Measurements from ENCODE around the gene KCTD21. TPM values are rescaled to one million over a fixed set of nuclear protein-coding genes. Genes with fewer than 3 reads are reported as not detected.

KCTD21 gene
- total and polyA plus RNA-seq, 5 donors: 4.6 to 10.7 (median 9.7) TPM

DNA sequence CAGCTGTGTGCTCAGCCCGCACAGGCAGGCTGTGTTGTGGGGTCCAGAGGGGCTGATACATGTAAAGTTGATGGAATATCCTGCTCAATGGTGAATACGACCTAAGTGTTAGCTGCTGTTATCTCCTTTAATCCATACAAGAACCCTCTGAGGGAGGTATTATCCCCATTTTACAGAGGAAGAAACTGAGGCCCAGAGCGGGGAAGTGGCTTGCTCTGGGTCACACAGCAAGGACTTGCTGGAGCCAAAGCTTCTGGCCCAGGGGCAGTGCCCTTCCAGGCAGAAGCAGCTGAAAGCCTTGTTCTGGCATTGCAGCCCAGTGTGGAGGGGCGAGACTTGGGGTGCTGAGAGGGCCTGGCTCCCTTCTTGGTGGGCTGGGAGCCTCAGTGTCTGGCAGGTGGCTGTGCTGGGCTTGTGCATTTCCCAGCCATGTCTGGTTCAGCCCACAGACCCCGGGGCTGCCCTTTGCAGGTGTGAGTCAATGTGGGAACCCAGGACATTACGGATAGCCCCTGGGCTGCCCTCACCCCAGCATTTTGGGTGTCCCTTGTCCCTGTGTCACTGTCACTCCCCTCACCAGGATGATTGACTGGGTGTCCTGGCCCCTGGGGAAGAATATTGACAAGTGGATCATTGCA is 10.7 kb upstream of the KCTD21 start:
- no peaks in the 10 kb centered on the region for H3K27me3 ChIP-seq (ENCODE audit: control insufficient read depth, insufficient read depth)
- DNase-seq: peak in 1 of 3 donors; percentile 30
- H3K27ac ChIP-seq (ENCODE audit: low read length): no peak overlapping the region
- peaks cover 2% of the 10 kb centered on the region for H3K4me1 ChIP-seq (ENCODE audit: control insufficient read depth, insufficient read depth, low read length)
- no peak overlapping the region for H3K4me3 ChIP-seq (ENCODE audit: low read length)
- no peaks in the 10 kb centered on the region for H3K9me3 ChIP-seq (ENCODE audit: control insufficient read depth, low read length)
- 94% methylated on average over 6 of the region's 6 CpGs for WGBS
- no peak for ATAC-seq
- intact Hi-C loops (cut with DNase I): no loop called here

DNA sequence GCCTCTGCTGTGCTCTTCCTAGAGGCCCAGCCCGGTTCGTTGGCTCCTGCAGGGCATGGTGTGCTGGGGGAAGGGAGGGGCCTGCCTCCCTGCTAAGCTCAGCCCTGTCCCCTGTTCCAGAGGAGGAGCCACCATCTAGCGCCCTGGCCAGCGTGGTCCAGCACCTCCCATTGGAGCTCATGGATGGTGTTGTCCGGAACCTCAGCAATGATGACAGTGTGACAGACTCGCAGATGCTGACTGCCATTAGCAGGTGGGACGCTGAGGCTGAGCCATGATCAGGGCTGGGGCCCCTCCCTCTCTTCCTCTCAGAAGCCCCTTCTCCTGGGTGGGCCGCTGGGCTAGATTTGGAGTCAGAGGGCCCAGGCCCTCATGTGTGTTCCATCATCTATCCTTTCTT is 9.4 kb upstream of the KCTD21 start:
- 92% methylated on average over 8 of the region's 8 CpGs for WGBS
- ATAC-seq (no peak), DNase-seq (no peak)
- intact Hi-C loops (cut with DNase I): no loop called here
- Histone ChIP-seq H3K27me3 (ENCODE audit: control insufficient read depth, insufficient read depth) (no peaks in the 10 kb centered on the region), H3K4me3 (ENCODE audit: low read length) (no peak overlapping the region), H3K9me3 (ENCODE audit: control insufficient read depth, low read length) (no peaks in the 10 kb centered on the region), H3K27ac (ENCODE audit: low read length) (no peak overlapping the region), H3K4me1 (ENCODE audit: control insufficient read depth, insufficient read depth, low read length) (peaks cover 2% of the 10 kb centered on the region)

DNA sequence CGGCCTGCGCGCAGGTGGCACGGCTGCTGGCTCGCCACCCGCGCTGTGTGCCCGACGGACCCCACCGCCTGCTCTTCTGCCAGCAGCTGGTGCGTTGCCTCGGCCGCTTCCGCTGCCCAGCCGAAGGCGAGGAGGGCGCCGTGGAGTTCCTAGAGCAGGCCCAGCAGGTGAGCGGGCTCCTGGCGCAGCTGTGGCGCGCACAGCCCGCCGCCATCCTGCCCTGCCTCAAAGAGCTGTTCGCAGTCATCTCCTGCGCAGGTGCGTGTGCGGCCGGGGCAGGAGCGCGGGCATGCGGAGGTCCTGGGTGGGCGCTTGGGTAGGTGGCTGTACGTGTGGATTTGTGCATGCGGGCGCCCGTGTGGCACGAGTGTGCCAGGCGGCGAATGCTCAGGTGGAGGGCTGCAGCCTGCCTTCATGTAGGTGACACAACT is 8.2 kb upstream of the KCTD21 start:
- no peak overlapping the region for H3K27ac ChIP-seq (ENCODE audit: low read length)
- H3K9me3 ChIP-seq (ENCODE audit: control insufficient read depth, low read length): no peaks in the 10 kb centered on the region
- DNase-seq (no peak), ATAC-seq (no peak)
- H3K27me3 ChIP-seq (ENCODE audit: control insufficient read depth, insufficient read depth): no peaks in the 10 kb centered on the region
- intact Hi-C loops (cut with DNase I): no loop called here
- peaks cover 8% of the 10 kb centered on the region for H3K4me1 ChIP-seq (ENCODE audit: control insufficient read depth, insufficient read depth, low read length)
- H3K4me3 ChIP-seq (ENCODE audit: low read length): no peak overlapping the region
- 87% methylated on average over 40 of the region's 40 CpGs for WGBS

DNA sequence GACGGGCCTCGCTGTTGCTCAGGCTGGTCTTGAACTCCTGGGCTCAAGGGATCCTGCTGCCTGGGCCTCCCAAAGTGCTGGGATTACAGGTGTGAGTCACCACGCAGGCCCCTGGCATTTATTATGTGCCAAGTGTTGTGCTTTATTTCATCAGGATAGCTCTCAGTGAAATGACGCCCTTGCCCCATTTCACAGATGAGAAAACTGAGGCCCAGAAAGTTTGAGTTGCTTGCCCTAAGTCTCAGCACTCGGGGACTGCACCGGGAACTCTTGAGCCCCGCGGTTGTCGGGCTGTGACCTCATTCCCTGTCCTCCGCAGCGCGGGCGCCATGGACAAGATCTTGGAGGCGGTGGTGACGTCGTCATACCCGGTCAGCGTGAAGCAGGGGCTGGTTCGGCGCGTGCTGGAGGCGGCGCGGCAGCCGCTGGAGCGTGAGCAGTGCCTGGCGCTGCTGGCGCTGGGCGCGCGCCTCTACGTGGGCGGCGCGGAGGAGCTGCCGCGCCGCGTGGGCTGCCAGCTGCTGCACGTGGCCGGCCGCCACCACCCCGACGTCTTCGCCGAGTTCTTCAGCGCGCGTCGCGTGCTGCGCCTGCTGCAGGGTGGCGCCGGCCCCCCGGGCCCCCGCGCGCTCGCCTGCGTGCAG is 7.6 kb upstream of the KCTD21 start:
- Histone ChIP-seq H3K9me3 (ENCODE audit: control insufficient read depth, low read length) (no peaks in the 10 kb centered on the region), H3K27me3 (ENCODE audit: control insufficient read depth, insufficient read depth) (no peaks in the 10 kb centered on the region), H3K4me1 (ENCODE audit: control insufficient read depth, insufficient read depth, low read length) (peaks cover 8% of the 10 kb centered on the region), H3K27ac (ENCODE audit: low read length) (no peak overlapping the region), H3K4me3 (ENCODE audit: low read length) (no peak overlapping the region)
- intact Hi-C loops (cut with DNase I): no loop called here
- no peak for ATAC-seq
- WGBS: 66% methylated on average over 60 of the region's 60 CpGs
- DNase-seq: peak; percentile 46 to 78 (median 75)

DNA sequence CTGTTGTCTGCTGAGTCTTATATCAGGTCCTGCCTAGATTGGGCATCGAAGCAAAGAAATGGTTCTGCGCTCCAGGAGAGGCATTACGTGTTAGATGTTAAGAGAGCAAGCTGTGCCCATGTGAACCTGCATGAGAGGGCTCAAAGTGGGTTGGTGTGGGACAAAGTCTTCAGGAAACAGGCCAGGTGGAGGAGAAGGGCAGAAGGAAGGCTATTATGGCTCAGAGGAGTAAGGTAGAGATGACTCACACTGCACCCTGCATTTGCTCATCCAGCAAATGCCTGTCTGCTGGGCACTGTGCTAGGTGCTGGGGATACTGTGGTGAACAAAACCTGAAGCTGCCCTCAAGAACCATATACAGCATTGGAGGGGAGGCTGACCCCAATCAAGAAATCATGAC is 6.1 kb upstream of the KCTD21 start:
- no peaks in the 10 kb centered on the region for H3K9me3 ChIP-seq (ENCODE audit: control insufficient read depth, low read length)
- no peak for ATAC-seq
- H3K4me3 ChIP-seq (ENCODE audit: low read length): no peak overlapping the region
- peaks cover 6% of the 10 kb centered on the region for H3K4me1 ChIP-seq (ENCODE audit: control insufficient read depth, insufficient read depth, low read length)
- intact Hi-C loops (cut with DNase I): no loop called here
- H3K27ac ChIP-seq (ENCODE audit: low read length): no peak overlapping the region
- no peaks in the 10 kb centered on the region for H3K27me3 ChIP-seq (ENCODE audit: control insufficient read depth, insufficient read depth)
- DNase-seq: no peak
- WGBS: 96% methylated on average over 3 of the region's 3 CpGs

DNA sequence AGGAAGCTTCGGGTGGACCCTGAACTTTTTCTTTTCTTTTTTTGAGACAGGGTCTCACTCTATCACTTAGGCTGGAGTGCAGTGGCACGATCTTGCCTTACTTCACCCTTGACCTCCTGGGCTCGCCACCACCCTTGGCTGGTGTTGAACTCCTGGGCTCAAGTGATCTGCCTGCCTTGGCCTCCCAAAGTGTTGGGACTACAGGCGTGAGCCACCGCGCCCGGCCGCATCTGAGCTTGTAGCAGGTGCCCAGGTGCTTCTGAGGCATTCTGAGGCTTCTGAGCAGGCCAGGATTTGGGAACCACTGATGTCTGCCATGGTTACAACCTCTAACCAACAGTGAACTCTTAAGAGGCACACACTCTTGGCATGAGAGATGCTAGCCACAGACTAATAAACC is 5.4 kb upstream of the KCTD21 start:
- Histone ChIP-seq H3K9me3 (ENCODE audit: control insufficient read depth, low read length) (no peaks in the 10 kb centered on the region), H3K27ac (ENCODE audit: low read length) (no peak overlapping the region), H3K4me1 (ENCODE audit: control insufficient read depth, insufficient read depth, low read length) (peaks cover 6% of the 10 kb centered on the region), H3K4me3 (ENCODE audit: low read length) (no peak overlapping the region), H3K27me3 (ENCODE audit: control insufficient read depth, insufficient read depth) (no peaks in the 10 kb centered on the region)
- intact Hi-C loops (cut with DNase I): no loop called here
- ATAC-seq (no peak), DNase-seq (no peak)
- WGBS: 93% methylated on average over 8 of the region's 8 CpGs

DNA sequence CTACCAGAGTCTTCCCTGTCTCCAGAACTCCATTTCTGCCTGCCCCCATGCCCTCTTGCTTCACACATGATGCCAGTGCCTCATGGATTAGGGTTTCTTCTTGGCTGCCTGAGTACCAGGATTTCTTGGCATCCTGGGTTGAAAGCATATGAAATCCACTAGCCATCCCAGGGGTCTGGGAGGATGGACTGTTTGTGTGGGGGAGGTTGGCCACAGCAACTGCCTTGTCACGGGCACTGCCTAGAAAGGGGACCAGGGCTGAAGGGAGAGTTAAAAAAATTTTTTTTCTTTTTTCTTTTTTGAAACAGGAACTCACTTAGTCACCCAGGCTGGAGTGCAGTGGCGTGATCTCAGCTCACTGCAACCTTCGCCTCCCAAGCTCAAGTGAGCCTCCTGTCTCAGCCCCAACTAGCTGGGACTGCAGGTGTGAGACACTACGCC is 4.5 kb upstream of the KCTD21 start:
- H3K4me3 ChIP-seq (ENCODE audit: low read length): no peak overlapping the region
- no peak for DNase-seq
- H3K9me3 ChIP-seq (ENCODE audit: control insufficient read depth, low read length): no peaks in the 10 kb centered on the region
- ATAC-seq: no peak
- H3K4me1 ChIP-seq (ENCODE audit: control insufficient read depth, insufficient read depth, low read length): peaks cover 6% of the 10 kb centered on the region
- WGBS: 79% methylated on average over 4 of the region's 4 CpGs
- intact Hi-C loops (cut with DNase I): no loop called here
- no peaks in the 10 kb centered on the region for H3K27me3 ChIP-seq (ENCODE audit: control insufficient read depth, insufficient read depth)
- H3K27ac ChIP-seq (ENCODE audit: low read length): no peak overlapping the region

DNA sequence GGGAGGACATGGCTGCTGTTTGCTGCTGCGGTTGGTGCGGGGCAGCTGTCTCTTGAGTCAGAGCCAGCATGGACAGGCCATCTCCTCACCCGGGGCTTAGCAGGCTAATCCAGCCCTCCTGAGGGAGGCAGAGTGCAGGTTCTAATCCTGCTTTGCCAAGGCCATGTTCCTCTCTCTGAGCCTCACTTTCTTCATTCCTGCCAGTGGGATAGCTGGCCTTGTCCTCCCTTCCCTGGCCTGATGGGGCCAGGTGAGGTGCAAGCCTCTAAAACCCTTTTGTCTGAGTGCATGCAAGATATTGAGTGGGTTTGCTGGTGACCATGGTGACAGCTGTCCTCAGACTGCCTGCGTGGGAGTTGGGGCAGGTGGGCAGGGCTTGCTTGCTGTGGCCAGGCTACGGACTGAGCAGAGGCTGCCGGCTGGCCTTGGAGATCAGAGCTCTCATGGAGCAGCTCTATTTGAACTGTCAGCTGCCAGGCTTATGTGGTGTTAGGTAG is 3.8 kb upstream of the KCTD21 start:
- Histone ChIP-seq H3K27ac (ENCODE audit: low read length) (no peak overlapping the region), H3K9me3 (ENCODE audit: control insufficient read depth, low read length) (no peaks in the 10 kb centered on the region), H3K27me3 (ENCODE audit: control insufficient read depth, insufficient read depth) (no peaks in the 10 kb centered on the region), H3K4me3 (ENCODE audit: low read length) (no peak overlapping the region), H3K4me1 (ENCODE audit: control insufficient read depth, insufficient read depth, low read length) (peaks cover 6% of the 10 kb centered on the region)
- no peak for ATAC-seq
- 58% methylated on average over 6 of the region's 6 CpGs for WGBS
- DNase-seq: peak in 2 of 3 donors; percentile 26 to 60
- intact Hi-C loops (cut with DNase I): no loop called here

DNA sequence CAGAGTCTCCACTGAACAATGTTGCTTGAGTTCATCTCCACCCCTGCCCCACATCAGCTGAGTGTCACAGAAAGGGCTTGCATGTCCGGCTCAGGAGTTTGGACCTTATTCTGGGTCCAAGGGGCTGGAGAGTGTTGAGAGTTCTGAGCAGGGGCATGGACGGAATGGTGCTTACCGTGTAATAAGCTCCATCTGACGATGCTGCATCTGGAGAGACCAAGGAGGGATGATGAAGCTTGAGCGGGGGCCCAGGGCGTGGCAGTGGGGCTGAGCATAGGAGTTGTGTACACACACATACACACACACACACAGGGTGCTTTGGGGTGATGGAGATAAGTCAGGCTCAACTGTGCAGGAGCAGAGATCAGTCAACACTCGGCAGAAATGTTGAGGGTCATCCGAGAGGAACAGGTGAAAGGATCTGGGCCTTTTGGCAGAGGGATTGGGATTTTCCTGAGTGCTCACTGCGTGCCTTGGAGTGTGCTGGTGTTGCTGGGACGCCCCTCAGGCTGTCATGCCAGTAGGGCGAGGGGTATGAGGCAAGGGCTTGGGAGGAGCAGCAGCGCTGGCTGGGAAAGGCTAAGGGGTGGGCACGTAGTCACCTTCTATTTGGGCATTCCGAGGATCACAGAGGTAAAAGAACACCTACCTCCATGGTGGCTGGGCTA is 2.6 kb upstream of the KCTD21 start:
- ATAC-seq (no peak), DNase-seq (no peak)
- WGBS: 87% methylated on average over 14 of the region's 14 CpGs
- Histone ChIP-seq H3K4me1 (ENCODE audit: control insufficient read depth, insufficient read depth, low read length) (peaks cover 9% of the 10 kb centered on the region), H3K9me3 (ENCODE audit: control insufficient read depth, low read length) (no peaks in the 10 kb centered on the region), H3K27me3 (ENCODE audit: control insufficient read depth, insufficient read depth) (no peaks in the 10 kb centered on the region), H3K27ac (ENCODE audit: low read length) (no peak overlapping the region), H3K4me3 (ENCODE audit: low read length) (no peak overlapping the region)
- intact Hi-C loops (cut with DNase I): no loop called here

DNA sequence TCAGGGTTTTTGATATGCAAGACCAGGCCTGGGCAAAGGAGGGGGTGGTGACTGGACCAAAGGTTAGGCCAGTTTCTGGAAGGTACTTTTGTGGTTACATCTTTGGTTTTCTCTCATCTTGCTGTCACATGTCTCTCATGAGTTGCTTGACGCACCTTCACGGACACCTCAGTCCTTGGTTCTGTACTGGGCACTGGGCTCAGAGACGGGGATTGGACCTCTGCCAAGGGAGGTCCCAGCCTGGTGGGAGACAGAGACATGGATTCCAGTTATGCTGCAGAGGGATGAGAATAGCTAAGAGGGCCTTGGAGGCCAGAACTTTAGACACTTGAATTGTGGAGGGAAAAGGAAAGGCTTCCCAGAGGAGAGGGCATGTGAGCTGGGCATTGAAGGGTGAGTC is 1.9 kb upstream of the KCTD21 start:
- ATAC-seq (no peak), DNase-seq (no peak)
- Histone ChIP-seq H3K27me3 (ENCODE audit: control insufficient read depth, insufficient read depth) (no peaks in the 10 kb centered on the region), H3K4me3 (ENCODE audit: low read length) (no peak overlapping the region), H3K27ac (ENCODE audit: low read length) (no peak overlapping the region), H3K4me1 (ENCODE audit: control insufficient read depth, insufficient read depth, low read length) (peaks cover 9% of the 10 kb centered on the region), H3K9me3 (ENCODE audit: control insufficient read depth, low read length) (no peaks in the 10 kb centered on the region)
- intact Hi-C loops (cut with DNase I): no loop called here
- 63% methylated on average over 3 of the region's 3 CpGs for WGBS

DNA sequence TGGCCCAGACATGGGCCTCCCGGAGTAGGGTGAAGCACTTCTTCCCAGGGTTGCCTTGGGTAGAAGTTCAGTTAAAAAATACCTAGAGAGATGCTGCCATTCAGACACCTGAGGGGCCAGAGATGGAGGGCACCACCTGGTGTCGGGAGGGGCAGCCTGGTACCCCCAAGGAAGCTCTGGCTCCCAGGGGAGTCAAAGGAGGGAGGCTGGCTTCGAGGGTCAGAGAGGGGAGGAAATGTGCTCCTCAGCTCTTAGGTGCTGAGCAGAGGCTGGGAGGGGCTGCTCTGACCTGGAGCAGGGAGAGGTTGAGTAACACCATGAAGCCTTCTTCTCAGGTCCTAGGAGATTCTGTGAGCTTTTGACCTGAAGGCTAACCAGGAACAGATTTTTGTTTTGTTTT is 1.4 kb upstream of the KCTD21 start:
- WGBS: 38% methylated on average over 3 of the region's 3 CpGs
- intact Hi-C loops (cut with DNase I): no loop called here

More for the DNA sequence above, 1.4 kb upstream of the KCTD21 start:
- DNase-seq (peak in 1 of 3 donors; percentile 50), ATAC-seq (no peak)
- no peak overlapping the region for H3K27ac ChIP-seq (ENCODE audit: low read length)
- no peak overlapping the region for H3K4me3 ChIP-seq (ENCODE audit: low read length)
- H3K27me3 ChIP-seq (ENCODE audit: control insufficient read depth, insufficient read depth): no peaks in the 10 kb centered on the region
- H3K4me1 ChIP-seq (ENCODE audit: control insufficient read depth, insufficient read depth, low read length): peaks cover 9% of the 10 kb centered on the region
- no peaks in the 10 kb centered on the region for H3K9me3 ChIP-seq (ENCODE audit: control insufficient read depth, low read length)
